Endometrial microvascular endothelial cells (primary cell): ENCODE measurements around the gene PACC1. TPM values are rescaled to one million over a fixed set of nuclear protein-coding genes. Genes with fewer than 3 reads are reported as not detected.

ENCODE experiments used
- in situ Hi-C: cut with HindIII; loops from 2 replicates; pipeline ENCODE4 v1.10.0; 2017; ENCODE audit warnings: low sequenced_read_pairs, low pct_unique_long_range_greater_than_20kb; ENCODE audit errors: inconsistent ontology term
- total RNA-seq: library from RNA; depleted of rRNA; stranded (reverse); fragments of >200 nt; gene quantifications from one replicate; pipeline ENCODE4 v1.2.3, GENCODE V29; 2015; ENCODE audit errors: inconsistent ontology term

Gene PACC1
- 20.0 TPM for total RNA-seq

DNA sequence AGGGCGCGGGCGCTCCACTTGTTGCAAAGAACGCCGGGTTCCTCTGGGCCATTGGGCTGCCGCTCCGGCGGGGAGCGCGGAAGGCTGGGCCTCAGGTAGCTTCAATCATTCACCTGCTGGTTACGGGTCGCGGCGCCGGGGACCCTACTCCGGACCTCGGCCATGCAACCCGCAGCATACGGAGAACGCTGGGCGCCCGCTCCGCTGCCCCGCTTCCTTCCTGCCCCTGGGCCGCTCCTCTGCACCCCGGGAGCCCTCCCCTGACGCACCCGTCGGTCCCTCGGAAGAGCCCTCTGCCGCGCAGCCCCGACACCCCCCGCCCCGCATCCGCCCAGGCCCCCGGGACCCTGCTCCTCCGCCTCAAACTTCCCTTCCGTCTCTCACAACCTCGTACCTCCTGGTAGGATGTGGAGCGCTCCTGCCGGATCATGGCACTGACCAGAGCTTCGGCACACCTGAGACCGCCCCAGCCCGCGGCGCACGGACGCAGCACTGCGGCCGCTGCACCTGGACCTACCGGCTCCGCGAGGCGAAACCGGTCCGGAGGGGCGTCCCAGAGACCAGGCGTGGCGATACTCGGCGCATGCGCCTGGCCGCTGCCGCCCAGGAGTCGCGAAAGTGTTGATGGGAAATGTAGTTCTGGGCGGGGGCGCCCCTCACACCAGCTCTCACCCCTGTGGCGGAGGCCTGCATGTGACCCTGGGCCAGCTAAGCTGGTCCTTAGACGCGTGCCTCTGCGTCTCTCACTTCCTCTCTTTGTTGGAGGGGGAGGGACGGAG lies at the start of gene PACC1:
Gene PACC1 (minus strand): TSS at position 559 of the 779 bp plus-strand sequence. CDS start 129 bp downstream, at position 430.
- in situ Hi-C loops: no loop called here

DNA sequence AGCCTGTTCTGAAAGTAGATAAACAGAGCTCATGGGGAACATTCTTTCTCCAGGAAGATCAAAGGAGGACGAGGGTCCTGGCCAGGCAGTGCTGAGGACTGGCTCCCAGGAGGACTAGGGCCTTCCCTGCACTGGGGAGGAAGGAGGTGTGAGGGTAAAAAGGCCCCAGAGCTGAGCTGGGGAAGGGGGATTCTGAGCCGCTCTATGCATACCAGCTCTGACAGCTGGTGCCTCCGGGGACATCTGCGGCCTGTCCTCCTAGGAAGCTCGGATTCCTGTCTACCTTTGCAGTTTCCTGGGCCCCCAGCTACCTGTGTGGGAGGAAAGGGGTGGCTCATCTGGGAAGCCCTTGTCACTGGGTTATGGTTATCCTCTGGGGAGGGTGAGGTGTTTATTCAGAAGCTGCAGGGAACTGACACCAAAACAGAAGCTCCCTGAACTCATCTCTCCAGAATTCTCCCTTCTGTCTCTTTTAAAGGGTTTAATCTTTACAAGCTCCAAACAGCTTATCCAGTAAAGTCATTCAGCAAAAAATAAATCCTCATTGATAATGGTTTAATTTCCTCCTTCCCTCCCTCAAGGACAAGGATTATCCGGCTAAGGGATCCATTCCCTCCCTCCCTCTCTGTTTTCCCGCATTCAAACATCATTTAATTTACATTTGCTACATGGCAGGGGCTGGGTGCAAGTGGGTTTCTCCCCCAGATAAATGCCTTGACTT lies 49.0 kb upstream of the PACC1 start:
- in situ Hi-C loops: loop anchor here (10.0 kb wide), 1 partner anchor 211 kb away; no protein-coding TSS in a partner anchor

DNA sequence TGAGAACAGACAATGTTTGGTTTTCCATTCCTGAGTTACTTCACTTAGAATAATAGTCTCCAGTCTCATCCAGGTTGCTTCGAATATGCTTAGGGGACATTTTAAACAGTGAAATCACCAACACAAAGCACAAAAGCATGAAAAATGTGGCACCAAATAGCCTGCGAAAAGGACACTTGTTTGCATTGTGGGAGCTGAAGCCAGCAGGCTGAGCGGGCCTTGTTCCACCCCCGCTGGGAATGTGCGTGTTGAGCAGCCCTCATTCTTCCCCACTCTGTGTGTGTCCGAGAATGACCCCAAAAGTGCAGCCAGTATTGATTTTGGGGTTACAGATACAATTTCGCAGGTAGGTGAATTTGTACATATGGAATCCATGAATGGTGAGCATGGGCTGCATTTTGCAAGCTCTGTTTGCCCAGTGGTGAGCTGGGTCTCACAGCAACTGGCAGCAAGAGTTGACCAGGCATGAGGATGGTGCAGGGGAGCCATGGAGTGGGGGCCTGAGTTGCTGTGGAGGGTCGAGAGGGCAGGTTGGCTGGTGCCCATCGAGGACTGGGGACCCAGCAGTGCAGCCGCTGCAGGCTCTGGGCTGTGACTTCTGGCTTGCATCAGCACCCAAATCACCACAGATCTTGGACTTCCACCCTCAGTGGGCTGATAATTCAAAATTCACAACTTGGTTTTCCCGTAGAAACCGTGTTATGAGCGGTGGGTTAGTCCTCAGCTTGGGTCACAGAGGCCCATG lies 47.4 kb upstream of the PACC1 start:
- in situ Hi-C loops: loop anchor here (10.0 kb wide), 1 partner anchor 213 kb away; no protein-coding TSS in a partner anchor

DNA sequence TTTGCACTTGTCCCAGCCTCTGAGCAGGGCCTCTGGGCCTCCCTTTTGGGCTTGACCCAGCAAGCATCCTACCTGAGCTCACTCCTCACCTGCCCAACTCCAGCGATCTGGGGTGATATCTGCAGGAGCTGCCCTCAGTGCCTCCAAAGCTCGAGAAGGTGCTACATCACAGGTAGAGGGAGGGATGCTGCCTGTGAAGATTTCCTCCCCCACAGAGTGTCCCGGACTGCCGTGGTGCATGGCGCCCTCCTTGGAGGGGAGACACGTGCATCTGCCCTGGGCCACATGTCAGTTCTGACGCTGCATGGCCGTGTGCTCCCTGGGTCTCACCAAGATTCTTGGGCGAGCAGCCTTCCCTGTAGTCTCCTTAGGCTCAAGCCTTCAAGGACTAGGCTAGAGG lies 45.7 kb upstream of the PACC1 start:
- in situ Hi-C loops: loop anchor here (10.0 kb wide), 1 partner anchor 214 kb away; no protein-coding TSS in a partner anchor

DNA sequence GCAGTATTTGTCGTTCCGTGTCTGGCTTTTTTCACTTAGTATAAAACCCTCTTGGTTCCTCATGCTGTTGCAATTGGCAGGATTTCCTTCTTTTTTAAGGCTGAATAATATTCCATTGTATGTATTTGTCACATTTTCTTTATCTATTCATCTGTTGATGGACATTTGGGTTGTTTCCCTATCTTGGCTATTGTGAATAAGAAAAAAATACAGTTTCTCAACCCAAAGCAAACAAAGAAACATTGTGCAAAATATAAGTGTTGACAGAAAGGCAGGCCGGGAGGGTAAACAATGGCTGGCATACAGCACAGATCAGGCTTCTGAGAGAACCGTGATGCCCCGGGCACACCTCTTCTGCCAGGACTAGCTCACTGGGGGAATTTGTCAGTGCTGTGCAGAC lies 45.0 kb upstream of the PACC1 start:
- in situ Hi-C loops: loop anchor here (10.0 kb wide), 1 partner anchor 215 kb away; no protein-coding TSS in a partner anchor

DNA sequence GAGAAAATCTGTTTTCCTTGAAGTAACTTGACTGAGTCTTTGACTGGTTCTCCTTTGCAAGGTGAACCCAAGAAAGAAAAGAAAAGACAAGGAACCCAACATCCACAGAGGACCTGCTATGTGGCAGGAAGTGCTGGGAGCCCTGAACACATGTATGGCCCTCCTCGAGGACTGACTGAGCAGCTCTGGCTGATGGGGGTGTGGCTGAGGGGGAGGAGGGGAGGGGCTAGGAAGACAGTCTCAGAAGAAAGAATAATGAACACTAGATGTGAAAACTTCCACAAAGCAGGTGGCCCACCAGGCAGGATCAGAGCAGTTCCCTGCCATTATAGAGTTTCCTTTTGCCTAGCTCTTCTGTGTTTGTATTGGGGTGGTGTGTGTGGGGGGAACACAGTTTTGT lies 44.1 kb upstream of the PACC1 start:
- in situ Hi-C loops: no loop called here

DNA sequence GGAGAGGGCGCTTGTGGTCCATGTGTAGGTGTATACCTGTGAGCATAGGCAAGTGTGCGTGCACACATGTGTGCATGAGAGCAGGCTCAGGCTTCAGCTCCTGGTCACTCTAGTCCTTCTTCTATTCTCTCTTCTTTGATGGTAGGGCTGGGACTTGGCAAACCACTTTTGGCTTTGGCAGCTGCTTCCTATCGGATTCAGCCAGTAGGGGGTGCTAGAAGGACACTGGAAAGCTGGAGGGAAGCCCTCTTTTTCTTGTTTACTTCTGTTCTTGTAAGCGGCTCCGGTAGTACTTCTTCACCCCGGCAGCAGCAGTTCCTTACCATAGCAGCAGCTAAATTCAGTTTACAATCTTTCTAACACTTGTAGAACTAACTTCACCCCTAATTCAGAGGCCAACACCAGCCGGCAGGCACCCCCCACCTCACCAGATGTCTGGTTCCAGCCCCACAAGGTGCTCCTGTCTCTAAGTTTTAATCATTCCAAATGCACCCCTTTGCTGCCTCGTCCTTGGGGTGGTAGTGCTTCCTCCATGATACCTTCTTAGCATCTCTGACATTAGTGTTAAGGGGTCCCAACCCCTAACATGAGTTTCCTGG lies 43.2 kb upstream of the PACC1 start:
- in situ Hi-C loops: no loop called here

DNA sequence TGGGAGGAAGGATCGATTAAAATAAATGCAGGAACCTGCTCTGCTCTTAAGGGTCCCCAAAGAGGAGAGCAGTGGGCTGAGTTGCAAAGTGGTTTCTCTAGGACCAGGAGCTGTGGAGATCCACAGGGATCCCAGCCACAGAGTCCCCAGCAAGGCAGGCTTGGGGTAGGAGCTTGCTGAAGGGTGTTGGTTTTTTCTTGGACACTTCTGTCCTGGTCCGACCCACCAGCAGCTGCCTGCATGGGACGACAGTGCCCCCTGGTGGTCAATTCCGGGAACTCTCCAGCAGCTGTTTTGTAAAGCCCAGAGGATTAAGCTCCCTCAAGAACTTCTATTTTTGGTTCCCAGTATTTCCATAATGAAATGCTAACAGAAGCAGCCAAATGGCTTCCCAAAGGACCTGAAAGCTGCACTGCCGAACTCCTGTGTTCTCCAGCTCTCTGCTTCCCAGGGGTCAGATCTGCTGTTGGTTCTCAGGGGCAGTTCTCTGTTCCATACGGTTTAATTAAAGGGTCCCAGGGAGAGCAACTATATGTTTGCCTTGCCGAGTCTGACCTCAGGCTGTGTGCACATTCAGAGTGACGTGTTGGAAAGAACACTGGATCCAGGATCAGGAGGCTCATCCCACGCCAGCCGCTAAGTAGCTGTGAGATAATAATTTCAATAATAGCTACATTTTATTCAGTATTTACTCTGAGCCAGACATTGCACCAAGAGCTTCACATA lies 41.3 kb upstream of the PACC1 start:
- in situ Hi-C loops: no loop called here

DNA sequence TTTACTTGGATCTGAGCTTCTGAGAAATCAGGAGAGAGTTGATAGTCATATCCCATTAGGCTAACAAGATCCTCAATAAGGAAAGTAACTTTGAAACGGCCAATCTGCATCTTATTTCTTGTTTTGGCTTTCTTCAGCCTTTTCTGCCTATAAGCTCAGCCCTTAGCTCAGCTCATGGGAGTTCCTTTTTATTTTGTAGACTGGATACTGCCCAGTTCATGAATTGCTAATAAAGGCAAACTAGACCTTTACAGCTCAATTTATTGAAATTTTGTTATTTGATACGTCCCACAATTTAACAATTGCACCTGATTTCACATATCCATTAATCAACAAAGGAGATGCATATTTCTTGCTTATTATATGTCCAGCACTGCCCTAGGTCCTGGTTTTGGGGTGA lies 40.7 kb upstream of the PACC1 start:
- in situ Hi-C loops: no loop called here

DNA sequence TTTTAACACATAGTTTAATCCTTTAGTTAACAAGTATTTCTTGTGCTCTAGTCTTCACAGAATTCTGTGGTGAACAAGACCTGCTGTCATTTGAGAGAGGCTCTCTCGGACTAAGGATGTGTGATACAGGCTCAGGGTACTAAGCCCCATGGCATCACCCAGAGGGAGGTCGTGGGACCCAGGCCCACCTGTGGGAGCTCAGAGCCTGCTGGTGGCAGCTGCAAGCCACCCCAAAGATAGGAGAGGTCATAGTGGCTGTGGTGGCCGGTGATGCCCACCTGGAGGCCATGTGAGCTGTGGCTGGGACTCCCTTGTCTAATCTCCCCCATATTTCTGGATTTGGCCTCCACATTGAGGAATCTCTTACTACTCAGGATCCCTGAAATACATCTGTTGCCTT lies 40.1 kb upstream of the PACC1 start:
- in situ Hi-C loops: no loop called here

DNA sequence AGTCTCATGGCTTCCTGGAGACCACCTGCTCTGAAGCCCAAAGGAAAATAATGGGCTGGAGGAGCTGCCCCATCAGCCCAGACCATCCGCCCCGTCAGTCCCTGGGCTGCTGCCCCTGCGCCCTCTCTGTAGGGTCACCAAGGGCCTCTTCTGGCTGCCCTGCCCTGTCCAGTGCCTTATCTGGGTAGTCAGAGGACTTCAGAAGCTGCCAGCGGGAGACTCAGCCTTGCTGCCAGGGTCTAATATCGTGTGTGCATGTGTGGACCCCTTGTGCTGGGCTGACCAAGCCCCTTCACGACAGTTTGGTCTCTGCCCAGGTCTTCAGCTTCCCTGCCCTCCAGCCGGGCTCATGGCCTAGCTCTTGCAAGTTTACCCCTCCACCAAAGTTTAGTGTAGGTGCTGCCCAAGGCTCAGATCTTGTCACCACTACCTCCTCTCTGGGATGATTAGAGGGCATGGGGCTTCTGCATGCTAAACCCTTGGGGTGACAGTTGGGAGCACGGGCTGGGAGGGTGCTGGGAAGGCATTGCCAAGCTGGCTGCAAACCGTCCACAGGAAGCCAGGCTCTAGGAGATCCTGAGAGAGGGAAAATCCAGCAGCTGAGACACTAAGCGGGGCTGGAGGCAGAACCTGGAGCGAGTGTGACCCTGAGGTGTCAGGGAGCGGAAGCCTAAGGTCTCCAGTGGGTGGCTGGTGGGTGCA lies 38.6 kb upstream of the PACC1 start:
- in situ Hi-C loops: no loop called here

DNA sequence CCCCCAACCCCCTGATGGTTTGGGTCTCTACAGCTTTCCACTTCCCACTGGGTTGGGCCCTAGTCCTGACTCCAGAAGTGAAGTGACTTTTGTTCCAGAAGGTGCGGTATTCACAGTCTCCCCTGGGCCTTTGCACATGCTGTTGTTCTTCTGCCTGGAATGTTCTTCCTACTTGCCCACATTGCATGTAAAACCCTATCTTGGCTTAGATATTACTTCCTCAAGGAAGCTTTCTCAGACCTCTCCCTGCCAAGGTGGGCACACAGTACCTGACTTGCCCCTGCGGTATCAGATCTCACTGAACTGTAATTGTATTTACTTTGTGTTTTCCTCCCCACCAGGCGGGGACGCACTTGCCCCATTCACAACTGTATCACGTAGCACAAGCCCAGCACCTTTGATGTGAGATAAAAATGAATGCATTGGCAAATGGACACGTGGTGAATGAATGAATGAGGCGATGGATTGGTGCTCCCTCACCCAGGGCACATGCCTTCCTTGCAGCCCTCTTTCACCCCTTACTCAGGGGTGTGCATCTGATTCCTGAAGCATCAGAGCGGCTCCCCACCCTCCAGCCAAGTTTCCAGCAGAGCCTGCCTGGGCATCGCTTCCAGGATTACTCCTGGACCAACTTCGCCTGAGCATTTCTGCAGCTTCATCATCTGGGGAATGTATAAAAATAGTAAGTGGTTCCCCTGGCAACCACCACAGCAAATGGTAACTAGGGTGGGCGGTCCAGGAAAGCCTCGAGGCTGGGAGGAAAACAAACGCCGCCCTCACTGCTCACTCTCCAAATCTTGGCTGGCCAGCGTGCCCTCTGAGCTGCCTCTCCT lies 37.9 kb upstream of the PACC1 start:
- in situ Hi-C loops: no loop called here

DNA sequence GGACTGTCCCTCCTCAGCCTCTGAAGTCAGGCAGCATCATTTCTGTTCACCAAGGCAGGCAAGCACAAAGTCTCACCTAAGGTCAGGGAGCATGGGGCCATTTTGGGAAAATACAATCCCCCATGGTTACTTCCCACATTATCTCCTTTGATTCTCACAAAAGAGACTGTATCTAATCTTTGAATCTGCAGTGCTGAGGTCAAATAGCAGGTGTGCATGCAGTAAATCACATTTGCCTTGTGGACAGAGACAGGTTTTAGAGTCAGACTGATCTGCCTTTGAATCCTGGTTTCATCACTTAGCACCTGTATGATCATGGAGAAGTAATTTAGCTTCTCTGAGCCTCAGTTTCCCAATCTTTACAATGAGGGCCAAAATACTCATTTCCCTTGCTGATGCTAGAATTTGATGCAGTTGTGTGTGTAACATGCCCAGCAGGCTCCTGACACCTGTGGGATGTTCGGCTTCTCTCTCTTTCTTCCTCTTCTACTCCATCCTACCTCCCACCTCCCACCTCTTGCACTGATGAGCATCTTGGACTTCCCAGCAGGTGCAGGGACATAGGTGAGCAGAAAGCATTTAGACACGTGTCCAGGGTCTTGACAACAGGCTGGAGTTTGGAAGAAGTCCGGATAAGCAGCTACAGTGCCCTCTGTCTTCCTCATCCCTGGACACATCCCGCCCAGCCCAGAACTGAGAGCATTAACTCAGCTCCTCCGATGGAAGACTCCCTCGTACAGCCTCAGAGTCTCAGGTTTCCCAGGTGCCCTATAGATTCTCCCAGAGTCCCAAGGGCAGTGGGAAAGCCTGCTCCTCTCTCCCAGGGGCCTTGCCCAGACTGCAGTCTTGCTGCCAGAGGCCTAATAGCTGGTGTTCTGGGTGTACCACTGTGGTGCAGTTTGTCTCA lies 37.0 kb upstream of the PACC1 start:
- in situ Hi-C loops: no loop called here

DNA sequence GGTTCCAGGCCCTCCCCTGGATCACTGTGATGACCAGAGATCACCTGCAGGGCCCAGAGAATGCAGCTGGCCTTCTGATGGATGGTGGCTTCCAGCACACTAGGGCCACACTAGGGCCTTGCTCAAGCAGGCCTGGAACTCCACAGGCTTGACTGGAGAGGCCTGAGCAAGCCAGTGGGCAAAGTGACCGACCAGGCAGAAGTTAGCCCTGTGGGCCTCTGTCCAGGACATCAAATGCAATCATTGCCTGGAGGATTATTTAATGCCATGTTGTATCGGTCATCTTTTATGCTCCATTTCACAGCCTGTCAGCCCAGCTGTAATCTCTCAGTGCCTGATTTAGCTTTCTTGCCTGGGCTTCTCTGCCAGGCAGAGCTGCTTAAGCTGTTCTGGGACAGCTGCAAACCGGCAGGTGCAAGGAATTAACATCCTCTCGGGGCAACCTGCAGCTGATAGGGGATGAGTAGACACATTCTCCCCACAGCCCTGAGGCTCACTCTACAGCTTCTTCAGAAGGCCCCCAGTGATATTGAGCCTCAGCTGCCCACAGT lies 35.7 kb upstream of the PACC1 start:
- in situ Hi-C loops: no loop called here

DNA sequence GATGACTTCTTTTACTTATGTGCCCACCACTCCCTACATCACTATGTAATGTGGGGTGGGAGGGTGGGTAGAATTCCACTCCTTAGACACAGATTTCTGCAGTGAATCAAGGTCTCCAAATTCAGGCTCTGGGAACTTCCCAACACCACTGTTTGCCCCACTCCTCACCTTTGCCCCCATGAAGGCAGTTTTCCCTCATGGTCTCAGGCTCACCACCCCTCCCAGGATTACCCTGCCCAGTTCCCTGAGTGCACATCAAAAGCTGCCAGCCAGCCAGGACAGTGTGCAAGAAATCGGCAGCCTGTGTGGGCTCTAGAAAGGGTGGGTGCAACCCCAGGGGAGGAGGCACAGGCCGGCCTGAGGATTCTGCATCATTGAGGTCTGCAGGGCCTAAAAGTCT lies 32.8 kb upstream of the PACC1 start:
- in situ Hi-C loops: no loop called here

DNA sequence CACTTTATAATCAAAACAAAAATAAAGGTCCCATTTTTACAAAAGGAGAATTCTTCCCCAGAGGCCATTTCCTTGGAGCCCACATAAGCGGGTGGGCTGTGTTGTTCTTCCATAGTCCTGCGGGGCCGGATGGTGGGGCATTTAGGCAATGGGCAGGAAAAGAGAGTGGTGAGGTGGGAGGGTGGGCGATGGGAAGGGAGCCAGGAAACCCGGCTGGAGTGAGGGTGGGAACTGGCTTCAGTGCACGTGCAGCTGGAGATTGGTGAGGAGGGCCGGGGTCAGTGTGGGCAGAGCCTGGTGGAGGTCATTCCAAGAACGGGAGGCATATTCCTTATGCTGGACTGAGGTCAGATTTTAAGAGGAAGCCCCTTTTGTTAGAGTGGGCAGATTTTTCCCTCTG lies 31.6 kb upstream of the PACC1 start:
- in situ Hi-C loops: no loop called here
